ENCODE data around the gene CELF6.

The CELF6 gene

DNA sequence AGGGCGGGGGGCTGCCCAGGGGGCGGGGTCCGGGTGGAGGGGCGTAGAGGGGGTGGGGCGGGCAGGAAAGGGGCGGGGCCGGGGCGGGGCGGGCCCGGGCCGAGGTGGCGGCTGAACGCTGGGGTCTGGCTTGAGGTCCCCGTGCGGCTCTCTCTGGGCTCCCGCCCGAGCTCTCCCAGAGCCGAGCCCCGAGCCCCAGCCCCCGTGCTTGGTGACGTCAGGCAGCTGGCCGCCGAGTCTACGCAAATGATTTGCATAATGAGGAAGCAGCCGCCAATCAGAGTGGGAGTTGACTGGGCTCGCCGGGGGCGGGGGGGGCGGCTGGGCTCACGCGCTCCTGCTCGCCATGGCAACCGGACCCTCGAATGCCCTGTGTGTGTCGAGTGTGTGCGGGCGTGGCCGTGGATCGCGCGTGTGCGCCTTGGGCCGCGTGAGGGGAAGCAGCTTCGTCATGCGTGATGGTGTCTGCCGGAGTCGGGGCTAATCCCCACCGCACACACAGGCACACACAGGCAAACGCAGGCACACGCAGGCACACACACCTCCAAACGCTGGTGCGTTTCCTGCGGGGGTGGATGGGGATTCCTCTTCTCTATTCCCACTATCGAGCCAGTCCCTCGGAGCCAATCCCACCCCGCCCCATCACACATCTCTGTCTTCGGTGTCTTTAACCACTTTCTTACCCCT, at the start of gene CELF6:
TSS of gene CELF6 (minus strand) at position 173 of the 687 bp plus-strand sequence. CDS start 283 bp downstream, outside the sequence.
- DNase-seq (ENCODE audit: low read depth in 1 of 2, low spot score in 1 of 2) = peak; percentile 37 to 69

DNA sequence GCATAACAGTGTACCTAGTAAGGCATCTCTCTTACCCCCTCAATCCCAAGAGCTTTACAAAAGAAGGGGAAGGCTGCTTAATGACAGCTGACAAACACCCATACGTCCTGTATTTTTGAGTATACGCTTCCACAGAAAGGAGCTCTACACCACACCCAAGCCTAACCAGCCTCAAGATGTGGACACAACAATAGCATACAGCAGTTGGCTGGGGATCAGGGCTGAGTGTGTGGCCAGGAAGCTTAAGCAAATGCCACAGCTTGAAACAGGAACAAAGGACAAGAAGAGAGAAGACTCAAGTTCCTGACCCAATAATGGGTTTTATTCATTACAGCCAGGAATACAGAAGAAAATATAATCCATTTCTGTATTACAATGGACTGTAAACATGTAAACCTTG, 48.9 kb upstream of the CELF6 start:
- DNase-seq (ENCODE audit: low read depth in 1 of 2, low spot score in 1 of 2) = no peak

DNA sequence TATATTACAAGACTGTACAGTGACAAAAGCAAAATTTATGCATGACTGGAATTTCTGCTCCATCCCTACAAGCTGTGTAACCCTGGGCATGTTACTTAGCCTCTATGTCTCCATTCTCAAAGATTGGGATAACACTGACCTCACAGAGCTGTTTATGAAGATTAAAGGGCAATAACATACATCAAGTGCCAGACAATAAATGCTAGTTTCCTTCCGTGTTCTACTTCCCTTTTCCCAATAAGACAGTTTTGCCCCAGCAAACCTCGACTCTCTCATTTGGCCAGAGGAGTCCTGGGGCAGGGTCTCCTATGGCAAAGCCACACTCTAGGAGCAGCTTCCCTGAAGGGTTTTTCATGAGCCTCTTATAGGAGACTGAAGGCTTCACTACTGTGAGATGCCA, 48.4 kb upstream of the CELF6 start:
- no peak for DNase-seq (ENCODE audit: low read depth in 1 of 2, low spot score in 1 of 2)

DNA sequence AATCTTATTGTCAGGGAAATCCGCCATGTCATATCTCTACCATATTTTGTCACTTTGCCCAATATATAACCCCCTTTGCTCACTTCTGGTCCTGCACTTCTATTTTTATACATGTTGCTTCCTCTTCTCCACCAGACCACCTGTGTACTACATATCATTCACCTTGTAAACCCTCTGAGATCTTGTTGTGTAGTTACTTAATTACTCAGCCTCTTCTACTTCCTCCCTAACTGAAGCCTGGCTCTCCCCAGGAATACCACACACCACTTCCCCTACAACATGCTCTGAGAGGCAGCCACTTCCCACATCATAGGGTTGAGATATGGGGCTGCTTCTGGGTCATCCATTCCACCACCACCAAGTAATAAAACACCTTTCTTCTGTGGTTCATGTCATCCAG, 45.9 kb upstream of the CELF6 start:
- DNase-seq (ENCODE audit: low read depth in 1 of 2, low spot score in 1 of 2) = no peak

- no peak for DNase-seq (ENCODE audit: low read depth in 1 of 2, low spot score in 1 of 2)
These were observed 41.2 kb upstream of the CELF6 start for GRCh38 chr15:72361176-72361575.

GRCh38 chr15:72358650-72359171, 38.8 kb upstream of the CELF6 start:
- DNase-seq (ENCODE audit: low read depth in 1 of 2, low spot score in 1 of 2) = no peak

- no peak for DNase-seq (ENCODE audit: low read depth in 1 of 2, low spot score in 1 of 2)
These were observed 38.2 kb upstream of the CELF6 start for GRCh38 chr15:72358121-72358520.

GRCh38 chr15:72354496-72354895, 34.5 kb upstream of the CELF6 start:
- no peak for DNase-seq (ENCODE audit: low read depth in 1 of 2, low spot score in 1 of 2)

GRCh38 chr15:72353266-72353665, 33.3 kb upstream of the CELF6 start:
- no peak for DNase-seq (ENCODE audit: low read depth in 1 of 2, low spot score in 1 of 2)

GRCh38 chr15:72345806-72346205, 25.8 kb upstream of the CELF6 start:
- DNase-seq (ENCODE audit: low read depth in 1 of 2, low spot score in 1 of 2) = no peak

DNA sequence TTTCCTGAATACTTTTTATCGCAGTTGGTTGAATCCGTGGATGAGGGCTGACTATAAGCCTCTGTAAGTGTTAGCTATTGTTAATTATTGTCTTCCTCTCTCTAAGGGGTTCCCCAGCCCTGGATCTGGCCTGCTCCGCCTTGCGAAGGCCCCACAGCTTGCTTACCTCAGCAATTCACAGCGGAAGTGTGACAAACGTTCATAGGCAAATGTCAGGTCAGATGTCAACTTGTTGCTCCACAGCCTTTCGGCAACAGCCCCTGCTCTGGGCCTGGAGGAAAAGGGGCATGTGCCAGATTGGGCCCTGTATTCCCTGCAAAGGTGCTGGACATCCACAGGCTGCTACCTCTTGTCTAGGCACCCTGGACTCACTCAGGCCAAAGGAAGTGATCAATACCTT, 25.3 kb upstream of the CELF6 start:
- DNase-seq (ENCODE audit: low read depth in 1 of 2, low spot score in 1 of 2) = no peak

GRCh38 chr15:72344602-72345001, 24.6 kb upstream of the CELF6 start:
- DNase-seq (ENCODE audit: low read depth in 1 of 2, low spot score in 1 of 2) = no peak

DNA sequence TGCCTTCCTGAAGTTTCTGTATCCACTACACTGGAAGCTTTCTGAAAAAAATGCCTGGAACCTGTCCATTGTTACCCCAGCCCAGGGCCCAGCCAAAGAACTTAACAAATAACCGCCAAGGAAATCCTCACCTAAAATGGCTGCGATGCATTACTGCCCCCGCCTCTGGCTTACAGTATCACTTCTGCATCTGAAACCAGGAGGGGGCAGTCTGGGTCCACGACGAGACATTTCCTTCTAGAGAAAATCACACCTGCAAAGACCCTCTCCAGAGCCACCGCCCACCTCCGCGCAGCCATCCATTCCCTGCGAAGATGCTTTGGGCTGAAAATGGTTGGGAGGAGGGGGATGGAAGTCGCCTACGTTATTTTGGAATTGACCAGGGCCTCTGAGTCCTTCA, 22.4 kb upstream of the CELF6 start:
- no peak for DNase-seq (ENCODE audit: low read depth in 1 of 2, low spot score in 1 of 2)

GRCh38 chr15:72341361-72341760, 21.4 kb upstream of the CELF6 start:
- DNase-seq (ENCODE audit: low read depth in 1 of 2, low spot score in 1 of 2) = no peak

GRCh38 chr15:72340366-72340765, 20.4 kb upstream of the CELF6 start:
- no peak for DNase-seq (ENCODE audit: low read depth in 1 of 2, low spot score in 1 of 2)

- no peak for DNase-seq (ENCODE audit: low read depth in 1 of 2, low spot score in 1 of 2)
These were observed 19.8 kb upstream of the CELF6 start for GRCh38 chr15:72339777-72340177.

DNA sequence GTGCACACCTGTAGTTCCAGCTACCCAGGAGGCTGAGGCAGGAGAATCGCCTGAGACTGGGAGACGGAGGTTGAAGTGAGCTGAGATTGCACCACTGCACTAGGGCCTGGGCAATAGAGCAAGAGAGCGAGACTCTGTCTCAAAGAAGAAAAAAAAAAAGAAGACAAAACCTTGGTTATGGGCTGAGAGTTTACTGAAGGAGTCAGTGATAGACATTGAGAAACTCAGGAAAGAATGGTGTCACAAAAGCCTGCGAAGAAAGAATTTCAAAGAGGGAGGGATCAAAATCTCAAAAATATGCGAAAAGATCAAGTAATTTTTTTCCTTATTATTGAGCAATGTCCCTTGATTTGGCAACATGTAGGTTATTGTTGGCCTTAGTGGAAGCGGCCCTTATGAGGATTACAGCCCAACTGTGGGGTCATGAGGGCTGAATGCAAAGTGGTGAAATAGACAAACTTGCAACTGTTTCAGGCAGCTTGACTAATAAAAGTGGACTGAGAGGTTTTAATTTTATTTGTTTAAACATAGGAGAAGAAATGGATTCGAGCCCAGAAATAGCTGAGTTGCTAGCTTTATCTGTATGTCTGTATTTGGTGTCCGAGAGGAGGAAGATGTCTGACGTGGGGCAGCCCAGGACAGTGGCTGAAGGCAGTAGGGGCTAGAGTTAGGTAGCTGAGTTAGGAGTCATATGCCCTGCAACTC, 18.8 kb upstream of the CELF6 start:
- DNase-seq (ENCODE audit: low read depth in 1 of 2, low spot score in 1 of 2) = no peak

DNA sequence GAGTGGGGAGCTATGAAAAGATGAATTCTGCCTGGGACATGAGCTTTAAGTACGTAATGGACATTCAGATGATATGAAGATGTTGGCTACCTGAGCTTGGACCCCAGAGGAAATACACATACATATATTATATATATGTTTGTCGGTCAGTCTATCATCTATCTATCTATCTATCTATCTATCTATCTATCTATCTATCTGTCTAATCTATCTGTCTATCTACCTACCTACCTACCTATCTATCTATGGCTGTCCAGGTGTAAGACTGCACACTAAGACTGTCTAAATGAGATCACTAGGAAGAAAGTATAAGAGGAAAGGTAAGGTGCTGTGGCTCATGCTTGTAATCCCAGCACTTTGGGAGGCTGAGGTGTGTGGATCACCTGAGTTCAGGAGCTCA, 18.2 kb upstream of the CELF6 start:
- no peak for DNase-seq (ENCODE audit: low read depth in 1 of 2, low spot score in 1 of 2)

GRCh38 chr15:72334842-72335241, 14.9 kb upstream of the CELF6 start:
- no peak for DNase-seq (ENCODE audit: low read depth in 1 of 2, low spot score in 1 of 2)

DNA sequence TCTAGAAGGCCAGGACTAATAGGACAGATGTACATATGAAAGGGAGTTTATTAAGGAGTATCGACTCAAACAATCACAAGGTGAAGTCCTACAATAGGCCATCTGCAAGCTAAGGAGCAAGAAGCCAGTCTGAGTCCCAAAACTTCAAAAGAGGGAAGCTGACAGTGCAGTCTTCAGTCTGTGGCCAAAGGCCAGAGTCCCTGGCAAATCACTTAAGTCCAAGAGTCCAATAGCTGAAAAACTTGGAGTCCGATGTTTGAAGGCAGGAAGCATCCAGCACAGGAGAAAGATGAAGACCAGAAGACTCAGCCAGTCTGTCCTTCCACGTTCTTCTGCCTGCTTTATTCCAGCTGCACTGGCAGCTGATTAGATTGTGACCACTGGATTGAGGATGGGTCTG, 11.1 kb upstream of the CELF6 start:
- DNase-seq (ENCODE audit: low read depth in 1 of 2, low spot score in 1 of 2) = no peak

GRCh38 chr15:72323752-72324151, 3.8 kb upstream of the CELF6 start:
- DNase-seq (ENCODE audit: low read depth in 1 of 2, low spot score in 1 of 2) = no peak

- DNase-seq (ENCODE audit: low read depth in 1 of 2, low spot score in 1 of 2) = peak in 1 of 2 donors; percentile 31
These were observed 485 bp downstream of the CELF6 start for GRCh38 chr15:72319360-72319984.
